K562 (cell line): Measurements from ENCODE around the gene CPNE9. TPM values are rescaled to one million over a fixed set of nuclear protein-coding genes. Genes with fewer than 3 reads are reported as not detected.

ENCODE experiments used
- ATAC-seq: fragments of 200-7000 bp; cut with Tn5 transposase; 3 replicates; pipeline ENCODE4 v1.9.1; 2020; ENCODE audit warnings: moderate library complexity
- BruUV-seq: library from RNA; stranded (reverse); fragments of 400-500 nt; replicated peaks from 2 replicates; lab custom pipeline; 2021; lab: Mats Ljungman, UMichigan
- CTCF ChIA-PET: fragments of 300-600 bp; formaldehyde crosslinking; extraction: SDS; loops from one replicate; lab custom pipeline; 2021; ENCODE audit warnings: low intra/inter-chr PET ratio; lab: Yijun Ruan, JAX
- POLR2A ChIA-PET: fragments of 300-600, 350-650 bp; sonication (Branson Sonifier 250); formaldehyde crosslinking; extraction: SDS; loops from one replicate; lab custom pipeline; 2021; ENCODE audit warnings: antibody characterized with exemption, inconsistent platforms; lab: Yijun Ruan, JAX
- DNase-seq, 4 experiments: peaks; one replicate each; pipeline versions ENCODE4 v3.0.0 to v3.0.0-alpha.2; 2011 to 2018; ENCODE audit warnings: low spot score in 3 of 4, mixed read lengths in 3 of 4; ENCODE audit errors: extremely low read depth in 1 of 4
- FAIRE-seq: peaks from 2 replicates; lab custom pipeline; 2011; peaks lifted over from hg19 to GRCh38; lab: Jason Lieb, UNC
- H2AFZ ChIP-seq: 2 replicates; pipeline ENCODE4 v1.6.0; 2011; ENCODE audit warnings: low read depth, low read length, control low read depth, inconsistent platforms
- H3K27ac ChIP-seq: fragments of 200-600 bp; 3 replicates; pipeline ENCODE4 v1.8.0; 2011; ENCODE audit warnings: low read depth, mild to moderate bottlenecking, control low read depth, inconsistent platforms, low read length, moderate library complexity, mixed read lengths; ENCODE audit errors: extremely low read depth
- H3K27me3 ChIP-seq, 2 experiments: fragments of 300-600 bp in 1 of 2; 2 replicates in 1 of 2; 3 replicates in 1 of 2; pipeline versions ENCODE4 v1.6.0 to v1.8.0; 2011; ENCODE audit warnings: inconsistent platforms in 2 of 2, low read length in 2 of 2, mild to moderate bottlenecking in 1 of 2, mixed read lengths in 1 of 2, moderate library complexity in 1 of 2; ENCODE audit not compliant: control insufficient read depth in 2 of 2, insufficient read depth in 2 of 2
- H3K36me3 ChIP-seq: fragments of 300-600 bp; 3 replicates; pipeline ENCODE4 v1.8.0; 2011; ENCODE audit warnings: mild to moderate bottlenecking, low read length, inconsistent platforms; ENCODE audit not compliant: control insufficient read depth, insufficient read depth
- H3K4me1 ChIP-seq, 2 experiments: fragments of 200-600 bp in 1 of 2; replicated peaks in 1 of 2; 2 replicates in 1 of 2; 3 replicates in 1 of 2; pipeline versions ENCODE4 v1.5.1 to v1.8.0; 2011; ENCODE audit warnings: inconsistent platforms in 2 of 2, low read length in 2 of 2, mild to moderate bottlenecking in 1 of 2, mixed read lengths in 1 of 2, moderate library complexity in 1 of 2; ENCODE audit not compliant: control insufficient read depth in 2 of 2, insufficient read depth in 2 of 2
- H3K4me2 ChIP-seq: 2 replicates; pipeline ENCODE4 v1.6.1; 2011; ENCODE audit warnings: low read length, control low read depth, inconsistent platforms, mixed read lengths; ENCODE audit not compliant: insufficient read depth
- H3K4me3 ChIP-seq: fragments of 200-600 bp; sonication (generic), shearing (Covaris generic); 2 replicates; pipeline ENCODE4 v1.5.1; 2016; ENCODE audit warnings: control low read depth, inconsistent platforms
- H3K79me2 ChIP-seq: fragments of 200-600 bp; 3 replicates; pipeline ENCODE4 v1.8.0; 2011; ENCODE audit warnings: low read length, inconsistent platforms; ENCODE audit not compliant: control insufficient read depth, insufficient read depth
- H3K9ac ChIP-seq, 2 experiments: 2 replicates each; pipeline versions ENCODE4 v1.6.0 to v1.6.1; 2011; ENCODE audit warnings: low read depth in 2 of 2, low read length in 2 of 2, control low read depth in 1 of 2, inconsistent platforms in 1 of 2, mild to moderate bottlenecking in 1 of 2, mixed read lengths in 1 of 2; ENCODE audit not compliant: insufficient read depth in 1 of 2
- H3K9me1 ChIP-seq: one replicate; pipeline ENCODE4 v1.6.0; 2011; ENCODE audit warnings: inconsistent platforms, mild to moderate bottlenecking, low read length, moderate library complexity; ENCODE audit not compliant: control insufficient read depth, insufficient read depth
- H3K9me3 ChIP-seq: replicated peaks from 2 replicates; pipeline ENCODE4 v1.5.1; 2011; ENCODE audit warnings: low read depth, low read length, inconsistent platforms; ENCODE audit not compliant: control insufficient read depth, insufficient read depth
- H4K20me1 ChIP-seq: replicated peaks from 2 replicates; pipeline ENCODE4 v1.6.1; 2011; ENCODE audit warnings: low read length, inconsistent platforms, mixed read lengths; ENCODE audit not compliant: control insufficient read depth, insufficient read depth
- GTF2E2 ChIP-seq: fragments of 200-800 bp; sonication (Bioruptor generic); IDR thresholded peaks from 2 replicates; pipeline ENCODE4 v1.6.1; 2016; ENCODE audit warnings: missing genetic modification characterization, missing compliant biosample characterization
- PPARD ChIP-seq: fragments of 250-450 bp; sonication (Bioruptor Pico); IDR thresholded peaks from 2 replicates; pipeline ENCODE4 v1.8.0; 2022; ENCODE audit warnings: inconsistent platforms, mild to moderate bottlenecking, moderate library complexity
- RFX5 ChIP-seq: IDR thresholded peaks from 2 replicates; pipeline ENCODE4 v1.6.1; 2011; ENCODE audit warnings: low read depth, mild to moderate bottlenecking, improper control_type of control experiment, low read length
- THRB ChIP-seq: fragments of 450-650 bp; formaldehyde crosslinking; conservative IDR thresholded peaks from 2 replicates; pipeline ENCODE4 v1.4.0; 2022; ENCODE audit warnings: mild to moderate bottlenecking, missing genetic modification characterization
- WGBS: fragments of 100-300 bp; shearing (Covaris generic); methylation state at CpG from one replicate; pipeline ENCODE4 v1.1.6; 2016; ENCODE audit warnings: low coverage, mixed read lengths; ENCODE audit not compliant: insufficient coverage; ENCODE audit errors: missing lambda C conversion rate; 5-methylcytosine and 5-hydroxymethylcytosine counted together
- in situ Hi-C: fragments of 300-500 bp; cut with MboI; formaldehyde crosslinking; loops from 4 replicates; pipeline ENCODE4 v1.15.0; 2018; ENCODE audit warnings: inconsistent platforms, mixed read lengths
- intact Hi-C: fragments of 100-400 bp; cut with micrococcal nuclease; formaldehyde crosslinking; loops from 2 replicates; pipeline ENCODE4 v1.14.2; 2022
- polyA plus RNA-seq, 8 experiments: library from polyadenylated mRNA; depleted of rRNA in 4 of 8; stranded (reverse) in 5 of 8; unstranded in 3 of 8; fragments of >200 nt; fragmentation: Nextera tagmentation in 2 of 8; fragmentation: Illumina TruSeq in 1 of 8; extraction: Ambion mirVana in 2 of 8; extraction: Trizol in 1 of 8; gene quantifications; 2 replicates each; pipeline versions ENCODE4 v1.2.1 to v1.2.3, GENCODE V29; 2011 to 2014; ENCODE audit warnings: inconsistent platforms in 1 of 8, missing spikeins in 1 of 8
- total RNA-seq, 7 experiments: library from RNA; depleted of rRNA in 6 of 7; stranded (reverse); fragments of >200 nt in 6 of 7; fragmentation: Illumina TruSeq in 2 of 7; extraction: Trizol in 2 of 7; gene quantifications; 2 replicates each; pipeline versions ENCODE4 v1.2.1 to v1.2.3, GENCODE V29; 2011 to 2021; ENCODE audit warnings: low replicate concordance in 1 of 7
- TF ChIP-seq, protein P1 (sequence below): sonication (generic); formaldehyde crosslinking; IDR thresholded peaks from 2 replicates; pipeline ENCODE4 v1.8.0; 2022; ENCODE audit warnings: mild to moderate bottlenecking, missing genetic modification reagents, borderline replicate concordance

Gene CPNE9
- total and polyA plus RNA-seq, 9 of the 15 experiments (the other 6 are each of a cell fraction or from before 2014, with no cell fraction given), result 0.22 to 0.56 (median 0.29) TPM; not detected in 3

DNA sequence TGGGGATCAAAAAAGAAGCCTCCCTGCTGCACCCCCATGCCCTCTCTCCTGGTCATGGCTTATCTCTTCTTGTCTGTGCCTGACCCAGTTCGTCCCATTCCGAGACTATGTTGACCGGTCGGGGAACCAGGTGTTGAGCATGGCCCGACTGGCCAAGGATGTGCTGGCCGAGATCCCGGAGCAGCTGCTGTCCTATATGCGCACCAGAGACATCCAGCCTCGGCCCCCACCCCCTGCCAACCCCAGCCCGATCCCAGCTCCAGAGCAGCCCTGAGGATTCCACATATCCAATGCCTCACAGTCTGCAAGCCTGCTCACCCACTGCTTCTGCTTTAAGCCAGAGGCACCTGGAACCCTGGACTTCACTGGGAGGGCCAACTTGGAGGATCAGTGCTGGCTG, 25.8 kb downstream of the CPNE9 start:
- POLR2A ChIA-PET, result interaction anchor here (1.3 to 5.9 kb wide), 2 partner anchors 19 to 650 kb away, joined by 3 to 48 read pairs; partner anchors contain the start of gene OGG1

More for the DNA sequence above, 25.8 kb downstream of the CPNE9 start:
- CTCF ChIA-PET, result no interaction called here
- H3K4me2 ChIP-seq, result no peak overlapping the region
- peaks cover 13% of the 10 kb centered on the region for H4K20me1 ChIP-seq
- no peak overlapping the region for H2AFZ ChIP-seq
- 60% methylated on average over 8 of the region's 10 CpGs for WGBS
- H3K9me3 ChIP-seq, result no peaks in the 10 kb centered on the region
- H3K4me1 ChIP-seq, result peaks cover 34 to 36% of the 10 kb centered on the region in 2 experiments
- 0 out of 4 replicates have a peak overlapping the region, but pooled peaks of 1 of the 2 experiments have one; percentile 6 for H3K9ac ChIP-seq
- no peaks in the 10 kb centered on the region for H3K27me3 ChIP-seq
- DNase-seq, result no peak
- TF ChIP-seq GTF2E2 (tag) (no peak), PPARD (CRISPR knock-in tag) (no peak), RFX5 (no peak), THRB (CRISPR knock-in tag) (no peak)
- TF ChIP-seq, protein P1, sequence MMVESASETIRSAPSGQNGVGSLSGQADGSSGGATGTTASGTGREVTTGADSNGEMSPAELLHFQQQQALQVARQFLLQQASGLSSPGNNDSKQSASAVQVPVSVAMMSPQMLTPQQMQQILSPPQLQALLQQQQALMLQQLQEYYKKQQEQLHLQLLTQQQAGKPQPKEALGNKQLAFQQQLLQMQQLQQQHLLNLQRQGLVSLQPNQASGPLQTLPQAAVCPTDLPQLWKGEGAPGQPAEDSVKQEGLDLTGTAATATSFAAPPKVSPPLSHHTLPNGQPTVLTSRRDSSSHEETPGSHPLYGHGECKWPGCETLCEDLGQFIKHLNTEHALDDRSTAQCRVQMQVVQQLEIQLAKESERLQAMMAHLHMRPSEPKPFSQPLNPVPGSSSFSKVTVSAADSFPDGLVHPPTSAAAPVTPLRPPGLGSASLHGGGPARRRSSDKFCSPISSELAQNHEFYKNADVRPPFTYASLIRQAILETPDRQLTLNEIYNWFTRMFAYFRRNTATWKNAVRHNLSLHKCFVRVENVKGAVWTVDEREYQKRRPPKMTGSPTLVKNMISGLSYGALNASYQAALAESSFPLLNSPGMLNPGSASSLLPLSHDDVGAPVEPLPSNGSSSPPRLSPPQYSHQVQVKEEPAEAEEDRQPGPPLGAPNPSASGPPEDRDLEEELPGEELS (CRISPR knock-in tag), result no peak
- TF ChIP-seq, all 486 proteins: peak for 0
- H3K36me3 ChIP-seq, result peaks cover 16% of the 10 kb centered on the region
- BruUV-seq, result no TSS peak
- ATAC-seq (no peak), FAIRE-seq (no peak)
- no peak overlapping the region for H3K27ac ChIP-seq
- H3K79me2 ChIP-seq, result peaks cover 28% of the 10 kb centered on the region
- in situ Hi-C loops, result loop anchor here (10.0 kb wide), 1 partner anchor 225 kb away; no protein-coding TSS in a partner anchor
- H3K9me1 ChIP-seq, result no peaks in the 10 kb centered on the region
- H3K4me3 ChIP-seq, result no peak overlapping the region
- intact Hi-C loops, result loop anchor here (10.0 kb wide), 1 partner anchor 595 kb away; the partner anchor contains the start of gene SEC13
